Stimulated activated effector memory CD8-positive, alpha-beta T cell treated with anti-CD3 and anti-CD28 coated beads, Interleukin-12 subunit alpha, Interleukin-12 subunit beta, amount 100 ng/mL, for 72 hours (primary cell): ENCODE results near the gene APOBEC3B.
"Not testable (repeated sequence)": the region's sequence is repeated elsewhere in the genome, so short reads cannot be mapped to it uniquely, and the experiment has no call there.

Experiments
- ATAC-seq: fragments of 150-1000 bp; cut with Tn5 transposase; 2 replicates; pipeline ENCODE4 v1.10.0; 2021
- DNase-seq, 2 donors: peaks; one replicate each; pipeline ENCODE4 v3.0.0; 2021 to 2022; ENCODE audit warnings: low spot score in 2 of 2
- H3K27ac Mint-ChIP-seq: one replicate; pipeline ENCODE4 v1.8.0; 2022; ENCODE audit warnings: mild to moderate bottlenecking, mixed read lengths
- H3K36me3 Mint-ChIP-seq: one replicate; pipeline ENCODE4 v1.8.0; 2022; ENCODE audit warnings: mild to moderate bottlenecking, mixed read lengths
- H3K4me1 Mint-ChIP-seq: one replicate; pipeline ENCODE4 v1.8.0; 2022; ENCODE audit warnings: mixed read lengths
- H3K4me3 Mint-ChIP-seq: one replicate; pipeline ENCODE4 v1.8.0; 2022; ENCODE audit warnings: mild to moderate bottlenecking, mixed read lengths
- H3K9me3 Mint-ChIP-seq: one replicate; pipeline ENCODE4 v1.8.0; 2022; ENCODE audit warnings: mixed read lengths

The APOBEC3B gene

GRCh38 chr22:38970551-38970950 lies 11.6 kb upstream of the APOBEC3B start:
- ATAC-seq (no peak), DNase-seq (no peak)
- Mint-ChIP-seq H3K4me3 (no peak overlapping the region), H3K36me3 (no peaks in the 10 kb centered on the region), H3K27ac (peak overlapping the region; percentile 85), H3K4me1 (peaks cover 20% of the 10 kb centered on the region), H3K9me3 (no peaks in the 10 kb centered on the region)

- Mint-ChIP-seq H3K4me1 (peaks cover 20% of the 10 kb centered on the region), H3K9me3 (no peaks in the 10 kb centered on the region), H3K27ac (peak overlapping the region; percentile 85), H3K4me3 (no peak overlapping the region), H3K36me3 (no peaks in the 10 kb centered on the region)
- no peak for DNase-seq
- ATAC-seq, result no peak
Measured at GRCh38 chr22:38971202-38971601, 10.9 kb upstream of the APOBEC3B start.

- ATAC-seq, result no peak
- no peak for DNase-seq
- Mint-ChIP-seq H3K36me3 (no peaks in the 10 kb centered on the region), H3K4me1 (peaks cover 18% of the 10 kb centered on the region), H3K4me3 (no peak overlapping the region), H3K27ac (peak overlapping the region; percentile 85), H3K9me3 (no peaks in the 10 kb centered on the region)
Measured at GRCh38 chr22:38971791-38972190, 10.4 kb upstream of the APOBEC3B start.

GRCh38 chr22:38972558-38972957 lies 9.6 kb upstream of the APOBEC3B start:
- DNase-seq (no peak), ATAC-seq (no peak)
- Mint-ChIP-seq H3K4me3 (no peak overlapping the region), H3K27ac (no peak overlapping the region), H3K9me3 (no peaks in the 10 kb centered on the region), H3K4me1 (peaks cover 18% of the 10 kb centered on the region), H3K36me3 (no peaks in the 10 kb centered on the region)

GRCh38 chr22:38973289-38974169 lies 8.6 kb upstream of the APOBEC3B start:
- peak; percentile 85 for ATAC-seq
- Mint-ChIP-seq H3K27ac (no peak overlapping the region), H3K9me3 (no peaks in the 10 kb centered on the region), H3K4me3 (no peak overlapping the region), H3K36me3 (no peaks in the 10 kb centered on the region), H3K4me1 (peaks cover 13% of the 10 kb centered on the region)
- DNase-seq, result peak; percentile 45 to 78

- Mint-ChIP-seq H3K4me3 (no peak overlapping the region), H3K27ac (no peak overlapping the region), H3K36me3 (no peaks in the 10 kb centered on the region), H3K4me1 (peaks cover 13% of the 10 kb centered on the region), H3K9me3 (no peaks in the 10 kb centered on the region)
- no peak for DNase-seq
- ATAC-seq, result no peak
Measured at GRCh38 chr22:38974170-38974825, 7.8 kb upstream of the APOBEC3B start.

- peaks cover 13% of the 10 kb centered on the region for H3K4me1 Mint-ChIP-seq
- H3K36me3 Mint-ChIP-seq, result no peaks in the 10 kb centered on the region
- no peak overlapping the region for H3K4me3 Mint-ChIP-seq
- no peaks in the 10 kb centered on the region for H3K9me3 Mint-ChIP-seq
- no peak for DNase-seq
- ATAC-seq, result no peak
- no peak overlapping the region for H3K27ac Mint-ChIP-seq
Measured at GRCh38 chr22:38974826-38975175, 7.3 kb upstream of the APOBEC3B start.

- H3K4me3 Mint-ChIP-seq, H3K36me3 Mint-ChIP-seq, H3K27ac Mint-ChIP-seq, DNase-seq, H3K9me3 Mint-ChIP-seq, ATAC-seq: not testable (repeated sequence)
- peaks cover 17% of the 10 kb centered on the region for H3K4me1 Mint-ChIP-seq
Measured at GRCh38 chr22:38977289-38977688, 4.9 kb upstream of the APOBEC3B start.

GRCh38 chr22:38980587-38980986 lies 1.6 kb upstream of the APOBEC3B start:
- ATAC-seq, H3K4me3 Mint-ChIP-seq, H3K36me3 Mint-ChIP-seq, H3K27ac Mint-ChIP-seq, H3K9me3 Mint-ChIP-seq, DNase-seq: not testable (repeated sequence)
- H3K4me1 Mint-ChIP-seq, result peaks cover 43% of the 10 kb centered on the region

- peaks cover 50% of the 10 kb centered on the region for H3K4me1 Mint-ChIP-seq
- DNase-seq (no peak), ATAC-seq (peak; percentile 0)
- H3K27ac Mint-ChIP-seq, result peak overlapping the region; percentile 89
- H3K36me3 Mint-ChIP-seq, result peaks cover 8% of the 10 kb centered on the region
- no peaks in the 10 kb centered on the region for H3K9me3 Mint-ChIP-seq
- peak overlapping the region; percentile 79 for H3K4me3 Mint-ChIP-seq
Measured at GRCh38 chr22:38981005-38981991, 849 bp upstream of the APOBEC3B start.

GRCh38 chr22:38984224-38984623 lies 2.1 kb downstream of the APOBEC3B start:
- H3K4me3 Mint-ChIP-seq, result peak overlapping the region; percentile 5
- peaks cover 69% of the 10 kb centered on the region for H3K4me1 Mint-ChIP-seq
- DNase-seq (no peak), ATAC-seq (no peak)
- peaks cover 8% of the 10 kb centered on the region for H3K36me3 Mint-ChIP-seq
- H3K9me3 Mint-ChIP-seq, result no peaks in the 10 kb centered on the region
- H3K27ac Mint-ChIP-seq, result no peak overlapping the region

- H3K9me3 Mint-ChIP-seq, H3K36me3 Mint-ChIP-seq: not testable (repeated sequence)
- H3K27ac Mint-ChIP-seq, result peak overlapping the region; percentile 81
- H3K4me3 Mint-ChIP-seq, result peak overlapping the region; percentile 59
- H3K4me1 Mint-ChIP-seq, result peaks cover 76% of the 10 kb centered on the region
- ATAC-seq, result peak; percentile 88
- peak; percentile 51 to 87 for DNase-seq
Measured at GRCh38 chr22:38984784-38985757, 2.9 kb downstream of the APOBEC3B start.

- H3K9me3 Mint-ChIP-seq, result no peaks in the 10 kb centered on the region
- H3K4me1 Mint-ChIP-seq, result peaks cover 70% of the 10 kb centered on the region
- peaks cover 8% of the 10 kb centered on the region for H3K36me3 Mint-ChIP-seq
- H3K4me3 Mint-ChIP-seq, result no peak overlapping the region
- DNase-seq, result no peak
- peak overlapping the region; percentile 83 for H3K27ac Mint-ChIP-seq
- ATAC-seq, result no peak
Measured at GRCh38 chr22:38986629-38987028, 4.5 kb downstream of the APOBEC3B start.

- H3K36me3 Mint-ChIP-seq, result peaks cover 8% of the 10 kb centered on the region
- no peak overlapping the region for H3K4me3 Mint-ChIP-seq
- H3K9me3 Mint-ChIP-seq, result no peaks in the 10 kb centered on the region
- H3K4me1 Mint-ChIP-seq, result peaks cover 63% of the 10 kb centered on the region
- no peak for DNase-seq
- peak overlapping the region; percentile 83 for H3K27ac Mint-ChIP-seq
- no peak for ATAC-seq
Measured at GRCh38 chr22:38987171-38987895, 5.2 kb downstream of the APOBEC3B start.
